Calu3 (cell line): ENCODE data around the gene DTX1. TPM values are rescaled to one million over a fixed set of nuclear protein-coding genes. Genes with fewer than 3 reads are reported as not detected.

Experiments used
- BruUV-seq: library from RNA; stranded (reverse); fragments of 400-500 nt; replicated peaks from 2 replicates; lab custom pipeline; 2021; lab: Mats Ljungman, UMichigan
- CTCF ChIA-PET: fragments of 300-600 bp; sonication (Branson Sonifier 250); formaldehyde crosslinking; loops from one replicate; lab custom pipeline; 2022; ENCODE audit warnings: antibody characterized with exemption; lab: Charles Lee
- DNase-seq: peaks from one replicate; pipeline ENCODE4 v3.0.0; 2022
- H3K27ac Mint-ChIP-seq: one replicate; pipeline ENCODE4 v1.8.0; 2022; ENCODE audit warnings: mixed read lengths; ENCODE audit not compliant: unreplicated experiment
- H3K27me3 Mint-ChIP-seq: one replicate; pipeline ENCODE4 v1.8.0; 2022; ENCODE audit warnings: mixed read lengths; ENCODE audit not compliant: unreplicated experiment
- H3K36me3 Mint-ChIP-seq: one replicate; pipeline ENCODE4 v1.8.0; 2022; ENCODE audit warnings: mild to moderate bottlenecking, moderate library complexity, mixed read lengths; ENCODE audit not compliant: insufficient read depth, unreplicated experiment
- H3K4me1 Mint-ChIP-seq: one replicate; pipeline ENCODE4 v1.8.0; 2022; ENCODE audit warnings: mild to moderate bottlenecking, low read depth, mixed read lengths; ENCODE audit not compliant: unreplicated experiment
- H3K4me3 Mint-ChIP-seq: one replicate; pipeline ENCODE4 v1.8.0; 2022; ENCODE audit warnings: mild to moderate bottlenecking, low read depth, moderate library complexity, mixed read lengths; ENCODE audit not compliant: unreplicated experiment
- H3K9me3 Mint-ChIP-seq: one replicate; pipeline ENCODE4 v1.8.0; 2022; ENCODE audit warnings: low read depth, mixed read lengths; ENCODE audit not compliant: unreplicated experiment
- intact Hi-C: fragments of 100-400 bp; cut with micrococcal nuclease; formaldehyde crosslinking; loops from one replicate; pipeline ENCODE4 v1.10.0; 2022; ENCODE audit not compliant: unreplicated experiment
- total RNA-seq: library from RNA; stranded (reverse); gene quantifications from 2 replicates; pipeline ENCODE4 v1.2.3, GENCODE V29; 2022
- TF ChIP-seq, protein P1 (sequence below): fragments of 200-600 bp; IDR thresholded peaks from one replicate; pipeline ENCODE4 v1.8.0; 2022; ENCODE audit warnings: antibody characterized with exemption; ENCODE audit not compliant: unreplicated experiment

The DTX1 gene
- total RNA-seq, 1 experiment from 2014 or later = not detected

DNA sequence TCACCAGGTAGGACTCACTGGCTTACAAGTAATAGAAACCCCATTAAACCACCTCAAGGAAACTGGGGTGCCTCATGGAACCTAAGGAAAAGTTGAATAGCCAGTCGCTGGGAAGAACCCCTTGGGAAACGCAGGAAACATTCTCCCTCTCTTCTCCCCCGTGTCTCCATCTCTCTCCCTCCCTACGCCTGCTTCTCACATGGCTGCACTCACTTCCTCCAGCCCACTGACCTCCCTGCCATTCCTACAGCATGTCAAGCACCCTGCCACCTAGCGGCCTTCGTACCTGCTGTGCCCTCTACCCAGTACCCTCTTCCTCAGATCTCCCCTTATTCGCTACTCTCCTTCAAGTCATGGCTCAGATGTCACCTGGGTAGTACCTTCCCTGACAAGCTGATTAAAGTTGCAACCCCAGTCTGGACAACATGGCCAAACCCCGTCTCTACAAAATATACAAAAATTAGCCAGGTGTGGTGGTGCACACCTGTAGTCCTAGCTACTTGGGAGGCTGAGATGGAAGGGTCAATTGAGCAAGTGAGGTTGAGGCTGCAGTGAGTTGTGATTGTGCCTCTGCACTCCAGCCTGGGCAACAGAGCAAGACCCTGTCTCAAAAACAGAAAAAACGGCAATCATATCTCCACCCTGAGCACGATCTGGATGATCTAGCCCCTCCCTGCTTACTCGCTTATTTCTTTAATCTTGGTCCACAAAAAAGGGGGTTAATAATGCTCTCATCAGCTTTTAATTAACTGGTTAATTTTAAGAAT is 6.4 kb upstream of the DTX1 start:
- peaks cover 83% of the 10 kb centered on the region for H3K27me3 Mint-ChIP-seq
- H3K4me3 Mint-ChIP-seq = no peak overlapping the region
- H3K4me1 Mint-ChIP-seq = no peaks in the 10 kb centered on the region
- CTCF ChIA-PET = no interaction called here
- intact Hi-C loops = loop anchor here (2.0 kb wide), 1 partner anchor 125 kb away; no protein-coding TSS in a partner anchor
- peak; percentile 70 for DNase-seq
- H3K27ac Mint-ChIP-seq = no peak overlapping the region
- TF ChIP-seq, protein P1, sequence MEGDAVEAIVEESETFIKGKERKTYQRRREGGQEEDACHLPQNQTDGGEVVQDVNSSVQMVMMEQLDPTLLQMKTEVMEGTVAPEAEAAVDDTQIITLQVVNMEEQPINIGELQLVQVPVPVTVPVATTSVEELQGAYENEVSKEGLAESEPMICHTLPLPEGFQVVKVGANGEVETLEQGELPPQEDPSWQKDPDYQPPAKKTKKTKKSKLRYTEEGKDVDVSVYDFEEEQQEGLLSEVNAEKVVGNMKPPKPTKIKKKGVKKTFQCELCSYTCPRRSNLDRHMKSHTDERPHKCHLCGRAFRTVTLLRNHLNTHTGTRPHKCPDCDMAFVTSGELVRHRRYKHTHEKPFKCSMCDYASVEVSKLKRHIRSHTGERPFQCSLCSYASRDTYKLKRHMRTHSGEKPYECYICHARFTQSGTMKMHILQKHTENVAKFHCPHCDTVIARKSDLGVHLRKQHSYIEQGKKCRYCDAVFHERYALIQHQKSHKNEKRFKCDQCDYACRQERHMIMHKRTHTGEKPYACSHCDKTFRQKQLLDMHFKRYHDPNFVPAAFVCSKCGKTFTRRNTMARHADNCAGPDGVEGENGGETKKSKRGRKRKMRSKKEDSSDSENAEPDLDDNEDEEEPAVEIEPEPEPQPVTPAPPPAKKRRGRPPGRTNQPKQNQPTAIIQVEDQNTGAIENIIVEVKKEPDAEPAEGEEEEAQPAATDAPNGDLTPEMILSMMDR = peak; percentile 46
- peaks cover 6% of the 10 kb centered on the region for H3K36me3 Mint-ChIP-seq
- no peaks in the 10 kb centered on the region for H3K9me3 Mint-ChIP-seq
- no TSS peak for BruUV-seq

DNA sequence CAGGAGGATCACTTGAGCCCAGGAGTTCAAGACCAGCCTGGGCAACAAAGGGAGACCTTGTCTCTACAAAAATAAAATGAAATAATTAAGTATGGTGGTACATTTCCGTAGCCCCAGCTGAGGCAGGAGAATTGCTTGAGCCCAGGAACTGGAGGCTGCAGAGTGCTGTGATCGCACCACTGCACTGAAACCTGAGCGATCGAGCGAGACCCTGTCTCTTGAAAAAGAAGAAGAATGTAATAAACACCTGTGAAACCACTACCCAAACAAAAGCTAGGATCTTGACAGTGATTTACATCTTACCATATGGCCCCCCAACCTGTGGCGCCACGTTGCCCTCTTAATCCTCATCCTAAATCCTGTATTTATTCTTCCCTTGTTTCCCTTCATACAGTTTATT is 5.7 kb upstream of the DTX1 start:
- CTCF ChIA-PET = no interaction called here
- intact Hi-C loops = no loop called here
- BruUV-seq = no TSS peak
- Mint-ChIP-seq H3K36me3 (peaks cover 6% of the 10 kb centered on the region), H3K9me3 (no peaks in the 10 kb centered on the region), H3K27me3 (peaks cover 83% of the 10 kb centered on the region), H3K27ac (no peak overlapping the region), H3K4me3 (no peak overlapping the region), H3K4me1 (no peaks in the 10 kb centered on the region)
- TF ChIP-seq, protein P1 = no peak
- no peak for DNase-seq

- Mint-ChIP-seq H3K4me1 (no peaks in the 10 kb centered on the region), H3K9me3 (no peaks in the 10 kb centered on the region), H3K36me3 (peaks cover 6% of the 10 kb centered on the region), H3K4me3 (no peak overlapping the region), H3K27me3 (peaks cover 88% of the 10 kb centered on the region), H3K27ac (no peak overlapping the region)
- intact Hi-C loops = no loop called here
- no TSS peak for BruUV-seq
- TF ChIP-seq, protein P1 = no peak
- CTCF ChIA-PET = interaction anchor here (0.7 kb wide), 1 partner anchor 101 kb away, joined by 4 read pairs; no protein-coding TSS in a partner anchor
- DNase-seq = no peak
These were observed 4.8 kb upstream of the DTX1 start for GRCh38 chr12:113051759-113052158.

- peaks cover 6% of the 10 kb centered on the region for H3K36me3 Mint-ChIP-seq
- no peak overlapping the region for H3K4me3 Mint-ChIP-seq
- no TSS peak for BruUV-seq
- H3K27me3 Mint-ChIP-seq = peaks cover 82% of the 10 kb centered on the region
- TF ChIP-seq, protein P1 = no peak
- H3K9me3 Mint-ChIP-seq = no peaks in the 10 kb centered on the region
- no peak for DNase-seq
- CTCF ChIA-PET = interaction anchor here (0.7 kb wide), 1 partner anchor 101 kb away, joined by 4 read pairs; no protein-coding TSS in a partner anchor
- intact Hi-C loops = no loop called here
- H3K27ac Mint-ChIP-seq = no peak overlapping the region
- no peaks in the 10 kb centered on the region for H3K4me1 Mint-ChIP-seq
These were observed 4.2 kb upstream of the DTX1 start for GRCh38 chr12:113052326-113052725.
